GM11168 (cell line): Measurements from ENCODE around the gene GDF2.

ENCODE experiments used
- in situ Hi-C: fragments of 300-500 bp; cut with MboI; formaldehyde crosslinking; loops from one replicate; pipeline ENCODE4 v1.12.0; 2022; ENCODE audit warnings: low sequenced_read_pairs; ENCODE audit not compliant: unreplicated experiment

Gene GDF2

GRCh38 chr10:47309408-47310089, 12.7 kb upstream of the GDF2 start:
- in situ Hi-C loops, result loop anchor here (10.0 kb wide), 2 partner anchors 255 to 285 kb away; no protein-coding TSS in a partner anchor

DNA sequence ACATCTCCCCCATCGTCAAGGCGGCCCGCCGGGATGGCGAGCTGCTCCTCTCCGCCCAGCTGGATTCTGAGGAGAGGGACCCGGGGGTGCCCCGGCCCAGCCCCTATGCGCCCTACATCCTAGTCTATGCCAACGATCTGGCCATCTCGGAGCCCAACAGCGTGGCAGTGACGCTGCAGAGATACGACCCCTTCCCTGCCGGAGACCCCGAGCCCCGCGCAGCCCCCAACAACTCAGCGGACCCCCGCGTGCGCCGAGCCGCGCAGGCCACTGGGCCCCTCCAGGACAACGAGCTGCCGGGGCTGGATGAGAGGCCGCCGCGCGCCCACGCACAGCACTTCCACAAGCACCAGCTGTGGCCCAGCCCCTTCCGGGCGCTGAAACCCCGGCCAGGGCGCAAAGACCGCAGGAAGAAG, 12.2 kb upstream of the GDF2 start:
- in situ Hi-C loops, result loop anchor here (10.0 kb wide), 1 partner anchor 255 kb away; no protein-coding TSS in a partner anchor

- in situ Hi-C loops, result loop anchor here (10.0 kb wide), 1 partner anchor 257 kb away; no protein-coding TSS in a partner anchor
These were observed 10.9 kb upstream of the GDF2 start for GRCh38 chr10:47311193-47311931.

DNA sequence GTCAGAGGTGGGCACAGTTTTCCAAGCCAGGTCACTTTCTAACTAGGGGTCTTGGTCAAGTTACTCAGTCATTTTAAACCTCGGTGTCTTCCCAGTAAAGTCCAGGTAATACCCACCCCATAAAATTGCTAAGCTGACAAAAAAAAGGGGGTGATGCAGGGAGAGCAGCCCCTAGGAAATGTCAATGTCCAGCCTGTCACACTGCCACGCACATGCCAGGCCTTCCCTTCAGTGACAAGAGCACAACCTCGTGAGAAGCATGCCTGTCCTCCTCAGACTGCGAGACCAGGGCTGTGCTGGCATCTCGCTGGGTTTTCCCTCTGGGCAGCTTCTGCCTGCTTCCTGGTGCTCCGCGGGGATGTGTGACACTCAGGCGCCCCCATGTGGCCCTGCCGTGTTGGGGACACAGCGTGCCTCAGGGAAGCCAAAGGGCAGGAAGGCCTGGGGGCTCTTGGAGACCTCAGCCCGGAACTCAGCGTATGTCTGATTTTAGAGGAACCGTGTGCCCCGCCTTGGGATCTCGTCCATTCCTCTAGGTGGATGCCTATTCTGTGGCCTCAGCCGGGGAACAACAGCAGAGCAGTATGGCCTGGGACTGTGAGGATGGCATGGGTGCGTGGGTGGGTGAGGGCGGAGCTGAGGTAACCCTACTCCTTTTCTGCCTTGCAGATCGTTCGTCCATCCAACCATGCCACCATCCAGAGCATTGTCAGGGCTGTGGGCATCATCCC, 10.2 kb upstream of the GDF2 start:
- in situ Hi-C loops, result loop anchor here (10.0 kb wide), 1 partner anchor 257 kb away; no protein-coding TSS in a partner anchor

GRCh38 chr10:47312663-47312995, 9.6 kb upstream of the GDF2 start:
- in situ Hi-C loops, result loop anchor here (10.0 kb wide), 1 partner anchor 258 kb away; no protein-coding TSS in a partner anchor

DNA sequence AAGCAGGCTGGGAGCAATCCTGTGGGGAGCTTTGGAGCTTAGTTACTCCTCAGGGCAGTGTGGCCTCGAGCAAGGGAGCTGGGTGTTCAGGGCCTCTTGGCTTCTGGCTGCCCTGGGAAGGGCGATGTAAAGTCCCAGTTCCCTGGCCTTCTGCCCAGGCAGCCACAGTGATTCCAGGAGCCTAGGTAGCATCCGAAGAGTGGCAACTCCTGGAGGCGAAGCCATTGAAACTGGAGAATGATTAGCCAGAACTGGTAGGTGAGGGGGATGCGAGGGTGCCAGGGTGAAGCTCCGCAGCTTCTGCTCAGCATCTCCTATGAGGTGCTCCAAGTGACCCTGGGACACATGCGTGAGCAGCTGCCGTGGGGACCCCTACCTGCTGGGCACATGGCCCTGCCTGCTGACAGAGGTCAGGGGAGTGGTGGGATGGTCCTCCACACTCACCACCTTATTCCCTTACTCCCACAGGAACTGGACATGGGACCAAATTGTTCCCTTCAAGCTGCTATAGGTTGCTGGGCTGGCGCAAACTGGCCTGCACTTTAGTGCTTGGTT, 7.8 kb upstream of the GDF2 start:
- in situ Hi-C loops, result loop anchor here (10.0 kb wide), 1 partner anchor 260 kb away; no protein-coding TSS in a partner anchor

DNA sequence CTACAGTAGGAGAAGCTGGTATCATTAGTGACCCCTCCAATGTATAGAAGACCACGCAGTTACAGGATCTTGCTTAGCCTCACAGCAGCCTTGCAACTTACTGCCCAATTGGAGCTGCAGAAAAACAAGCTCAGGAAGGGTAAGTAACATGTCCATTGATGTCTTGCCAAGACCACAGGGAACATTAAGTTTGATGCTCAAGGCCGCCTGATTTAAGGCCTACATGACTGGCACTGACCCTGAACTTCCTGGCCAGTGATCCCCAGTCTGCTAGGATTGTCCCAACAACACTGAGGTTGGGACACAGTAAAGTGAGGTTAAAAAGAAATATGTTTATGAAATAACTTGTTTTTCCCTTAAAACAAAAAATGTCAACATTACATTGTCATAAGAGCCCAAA, 6.8 kb upstream of the GDF2 start:
- in situ Hi-C loops, result loop anchor here (10.0 kb wide), 1 partner anchor 261 kb away; no protein-coding TSS in a partner anchor

GRCh38 chr10:47316131-47316530, 6.1 kb upstream of the GDF2 start:
- in situ Hi-C loops, result loop anchor here (10.0 kb wide), 1 partner anchor 261 kb away; no protein-coding TSS in a partner anchor

DNA sequence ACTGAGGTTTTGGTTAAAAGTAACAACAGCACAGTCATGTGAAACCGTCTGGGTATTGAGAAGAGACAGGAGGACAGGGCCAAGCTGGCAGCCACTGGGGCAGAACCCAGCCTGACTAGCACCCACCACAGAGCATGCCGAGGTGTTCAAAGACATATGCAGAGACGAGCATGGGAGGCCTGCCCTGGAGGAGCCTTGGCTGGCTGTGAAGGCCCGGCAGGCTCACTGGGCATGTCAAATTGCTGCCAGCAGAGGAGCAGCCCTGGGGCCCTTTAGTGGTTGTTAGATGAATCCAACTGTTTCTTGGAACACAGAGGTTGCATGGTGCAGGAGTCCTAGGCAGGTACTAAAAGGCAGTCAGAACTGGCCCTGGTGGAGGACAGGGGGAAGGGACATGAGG, 5.0 kb upstream of the GDF2 start:
- in situ Hi-C loops, result loop anchor here (10.0 kb wide), 1 partner anchor 262 kb away; no protein-coding TSS in a partner anchor

DNA sequence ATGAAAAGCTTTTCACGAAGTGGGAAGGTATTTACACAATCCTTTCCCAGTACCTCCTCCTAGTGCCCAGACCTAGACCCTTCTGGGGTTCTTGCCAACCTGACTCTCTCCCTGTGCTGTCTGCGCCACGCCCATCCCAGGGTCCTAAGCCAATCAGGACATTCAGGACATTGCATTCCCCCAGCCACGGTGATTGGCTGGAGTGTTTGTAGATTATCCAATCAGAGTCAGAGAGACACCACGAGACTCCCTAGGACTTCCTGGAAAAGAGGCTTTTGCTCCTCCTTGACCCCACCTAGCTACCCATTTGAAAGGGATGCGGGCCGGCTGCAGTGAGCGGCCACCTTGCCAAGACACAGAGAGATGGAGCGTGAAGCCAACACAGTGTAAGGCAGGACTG, 3.5 kb upstream of the GDF2 start:
- in situ Hi-C loops, result loop anchor here (10.0 kb wide), 1 partner anchor 264 kb away; no protein-coding TSS in a partner anchor

- in situ Hi-C loops, result loop anchor here (10.0 kb wide), 1 partner anchor 265 kb away; no protein-coding TSS in a partner anchor
These were observed 2.5 kb upstream of the GDF2 start for GRCh38 chr10:47319784-47320183.

DNA sequence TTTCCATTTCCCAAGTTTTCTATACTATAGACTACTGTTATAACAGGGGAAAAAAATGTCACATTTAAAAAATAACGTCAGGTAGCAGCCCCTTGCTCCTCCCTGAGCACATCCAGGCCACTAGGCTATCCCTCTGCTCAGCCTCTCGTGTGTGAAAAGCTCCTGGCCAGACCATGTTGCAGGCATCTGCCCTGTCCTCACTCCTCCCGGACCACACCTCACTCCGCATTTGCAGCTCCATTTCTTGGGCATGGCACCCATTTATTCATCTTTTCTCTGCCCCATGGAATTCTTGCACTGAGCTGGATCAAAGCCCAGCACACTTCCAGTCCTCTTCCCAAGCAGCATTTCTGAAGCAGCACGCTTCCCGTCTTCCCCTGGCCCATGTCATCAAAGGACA, 1.4 kb upstream of the GDF2 start:
- in situ Hi-C loops, result no loop called here

GRCh38 chr10:47321521-47322195, 596 bp upstream of the GDF2 start:
- in situ Hi-C loops, result no loop called here

DNA sequence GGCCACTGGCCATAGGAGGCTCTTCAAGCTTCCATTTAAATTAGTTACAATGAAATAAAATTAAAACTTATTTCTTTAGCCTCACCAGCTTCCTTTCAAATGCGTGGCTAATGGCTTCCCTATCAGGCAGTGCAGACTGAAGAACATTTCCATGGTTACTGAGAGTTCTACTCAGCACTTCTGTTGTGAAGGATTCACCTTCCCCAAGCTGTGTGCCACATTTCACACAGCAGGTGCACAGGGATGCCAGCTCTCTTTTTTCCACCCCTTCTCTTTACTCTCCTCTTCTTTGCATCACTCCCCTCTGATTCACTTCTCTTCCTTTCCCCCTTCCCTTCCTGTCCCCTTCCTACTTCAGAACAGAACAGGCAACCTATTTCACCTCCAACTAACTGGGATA, 833 bp downstream of the GDF2 start:
- in situ Hi-C loops, result no loop called here

- in situ Hi-C loops, result no loop called here
These were observed 1.5 kb downstream of the GDF2 start for GRCh38 chr10:47323636-47324296.

- in situ Hi-C loops, result no loop called here
These were observed 3.3 kb downstream of the GDF2 start for GRCh38 chr10:47325303-47326291.

DNA sequence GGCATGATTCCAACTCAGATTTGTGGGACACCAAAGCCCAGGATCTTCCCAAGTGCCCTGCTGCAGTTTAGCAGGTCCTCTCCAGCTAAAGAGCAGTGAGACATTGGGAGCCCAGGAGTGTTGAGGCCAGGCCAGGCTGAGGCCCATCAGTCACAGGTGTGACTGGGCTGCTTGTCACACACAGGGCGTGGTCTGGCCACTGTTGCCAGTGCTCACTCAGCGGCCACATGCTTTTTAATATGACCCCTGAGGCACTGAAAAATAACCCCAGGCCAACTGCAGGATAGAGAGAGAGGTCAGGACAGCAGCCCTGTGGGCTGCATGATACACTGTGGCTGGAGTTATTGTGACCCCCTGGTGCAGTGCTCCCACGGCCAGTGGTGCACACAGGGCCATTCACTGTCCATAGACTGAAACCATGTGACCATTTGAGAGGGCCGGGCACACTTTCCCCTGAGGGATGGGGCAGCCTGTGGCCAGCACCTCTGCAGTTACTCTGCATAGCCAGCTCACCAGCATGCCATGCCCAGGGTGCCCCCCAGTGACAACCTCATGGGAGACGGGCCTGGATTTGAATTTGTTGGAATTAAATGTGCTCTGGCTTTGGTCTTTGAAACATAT, 4.2 kb downstream of the GDF2 start:
- in situ Hi-C loops, result no loop called here

GRCh38 chr10:47326927-47327330, 4.7 kb downstream of the GDF2 start:
- in situ Hi-C loops, result no loop called here
